ENCODE results near the gene PTPRM. TPM values are rescaled to one million over a fixed set of nuclear protein-coding genes. Genes with fewer than 3 reads are reported as not detected.
"Not testable (repeated sequence)": the region's sequence is repeated elsewhere in the genome, so short reads cannot be mapped to it uniquely, and the experiment has no call there.

PTPRM gene
- total RNA-seq, 2 donors from 2014 or later, result 80.1 to 106 TPM

DNA sequence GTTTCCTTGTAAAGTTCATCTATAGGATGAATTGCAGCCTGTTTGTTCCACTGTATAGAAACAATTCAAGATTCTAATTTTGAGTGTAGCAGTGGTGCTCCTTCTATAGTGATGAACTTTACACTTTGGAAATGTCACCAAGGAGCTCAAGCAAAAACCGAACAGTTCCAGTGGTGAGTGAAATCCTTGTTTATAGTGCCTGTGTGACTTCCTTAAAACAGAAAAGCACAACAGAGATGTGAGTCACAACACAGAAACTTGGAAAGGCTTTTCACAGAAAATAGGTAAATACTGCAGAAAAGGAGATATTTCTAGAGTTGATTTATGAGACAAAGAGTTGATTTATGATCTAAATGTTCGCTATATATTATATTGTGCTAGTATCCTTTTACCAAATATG, 482.0 kb downstream of the PTPRM start:
- TF ChIP-seq, protein P1, sequence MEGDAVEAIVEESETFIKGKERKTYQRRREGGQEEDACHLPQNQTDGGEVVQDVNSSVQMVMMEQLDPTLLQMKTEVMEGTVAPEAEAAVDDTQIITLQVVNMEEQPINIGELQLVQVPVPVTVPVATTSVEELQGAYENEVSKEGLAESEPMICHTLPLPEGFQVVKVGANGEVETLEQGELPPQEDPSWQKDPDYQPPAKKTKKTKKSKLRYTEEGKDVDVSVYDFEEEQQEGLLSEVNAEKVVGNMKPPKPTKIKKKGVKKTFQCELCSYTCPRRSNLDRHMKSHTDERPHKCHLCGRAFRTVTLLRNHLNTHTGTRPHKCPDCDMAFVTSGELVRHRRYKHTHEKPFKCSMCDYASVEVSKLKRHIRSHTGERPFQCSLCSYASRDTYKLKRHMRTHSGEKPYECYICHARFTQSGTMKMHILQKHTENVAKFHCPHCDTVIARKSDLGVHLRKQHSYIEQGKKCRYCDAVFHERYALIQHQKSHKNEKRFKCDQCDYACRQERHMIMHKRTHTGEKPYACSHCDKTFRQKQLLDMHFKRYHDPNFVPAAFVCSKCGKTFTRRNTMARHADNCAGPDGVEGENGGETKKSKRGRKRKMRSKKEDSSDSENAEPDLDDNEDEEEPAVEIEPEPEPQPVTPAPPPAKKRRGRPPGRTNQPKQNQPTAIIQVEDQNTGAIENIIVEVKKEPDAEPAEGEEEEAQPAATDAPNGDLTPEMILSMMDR (IDR thresholded peaks at IDR 0.05), result no peak
- H3K4me3 ChIP-seq, result no peak overlapping the region
- DNase-seq (ENCODE audit: low spot score), result no peak
- H3K9me3 ChIP-seq, result no peaks in the 10 kb centered on the region
- peaks cover 0 to 19% of the 10 kb centered on the region in 2 donors for H3K4me1 ChIP-seq
- H3K27ac ChIP-seq, result no peak overlapping the region
- no peaks in the 10 kb centered on the region for H3K27me3 ChIP-seq
- H3K36me3 ChIP-seq, result no peaks in the 10 kb centered on the region

DNA sequence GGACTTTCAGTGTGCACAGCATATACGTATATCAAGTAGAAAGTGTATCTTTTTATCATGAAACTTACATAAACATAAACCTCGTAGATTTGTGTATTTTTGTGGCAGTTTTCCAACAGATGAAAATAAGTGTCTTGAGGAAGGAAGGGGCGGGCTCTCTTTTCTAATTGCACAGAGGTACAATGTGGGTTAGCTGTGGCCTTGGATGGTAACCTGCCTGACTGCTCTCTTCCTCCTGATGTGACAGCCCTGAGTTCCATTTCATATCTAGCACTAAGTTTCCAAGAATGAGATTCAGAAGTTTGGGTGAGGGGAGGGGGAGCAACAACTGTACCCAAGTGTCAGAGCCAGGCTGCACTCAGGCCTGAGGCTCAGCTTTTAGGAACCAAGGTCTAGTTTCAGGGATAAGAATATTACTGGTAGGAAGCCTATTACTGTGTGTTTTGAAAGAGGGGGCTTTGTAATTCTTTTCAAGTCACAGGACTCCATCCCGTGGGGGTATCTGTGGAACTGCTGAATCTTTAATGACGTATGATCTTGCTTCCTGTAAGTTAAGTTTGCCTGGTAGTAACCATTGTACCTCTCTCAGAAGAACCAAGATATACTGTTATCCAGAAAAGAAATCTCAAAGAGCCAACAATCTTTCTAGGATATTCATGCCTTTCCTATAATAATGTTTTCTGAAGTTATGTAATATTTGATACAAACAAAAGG, 483.7 kb downstream of the PTPRM start:
- DNase-seq (ENCODE audit: low spot score), result no peak

DNA sequence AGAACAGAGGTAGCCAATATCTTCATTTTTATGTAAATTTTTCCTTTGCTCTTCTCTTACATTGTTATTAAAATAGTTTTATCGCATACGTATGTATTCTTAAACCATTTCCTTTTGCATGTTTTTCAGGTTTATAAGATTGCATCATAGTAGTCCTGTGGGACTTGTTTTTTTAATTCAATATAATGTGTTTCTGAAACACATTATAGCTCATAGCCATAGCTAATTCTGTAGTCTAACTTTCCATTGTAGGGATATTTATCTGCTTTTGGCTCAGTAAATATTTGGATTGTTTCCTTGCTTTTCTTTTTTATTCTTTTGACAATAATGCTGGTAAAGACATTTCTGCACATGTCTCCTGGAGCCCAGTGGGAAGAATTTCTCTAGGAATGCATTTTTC, 484.3 kb downstream of the PTPRM start:
- Histone ChIP-seq H3K27ac (no peak overlapping the region), H3K36me3 (no peaks in the 10 kb centered on the region), H3K4me3 (no peak overlapping the region), H3K9me3 (no peaks in the 10 kb centered on the region), H3K4me1 (peaks cover 0 to 19% of the 10 kb centered on the region in 2 donors), H3K27me3 (no peaks in the 10 kb centered on the region)
- no peak for DNase-seq (ENCODE audit: low spot score)
- TF ChIP-seq, protein P1 (IDR thresholded peaks at IDR 0.05), result no peak

More for the DNA sequence above, 483.7 kb downstream of the PTPRM start:
- peaks cover 0 to 19% of the 10 kb centered on the region in 2 donors for H3K4me1 ChIP-seq
- TF ChIP-seq, protein P1 (IDR thresholded peaks at IDR 0.05), result no peak
- no peaks in the 10 kb centered on the region for H3K9me3 ChIP-seq
- no peak overlapping the region for H3K27ac ChIP-seq
- no peak overlapping the region for H3K4me3 ChIP-seq
- H3K27me3 ChIP-seq, result no peaks in the 10 kb centered on the region
- no peaks in the 10 kb centered on the region for H3K36me3 ChIP-seq

DNA sequence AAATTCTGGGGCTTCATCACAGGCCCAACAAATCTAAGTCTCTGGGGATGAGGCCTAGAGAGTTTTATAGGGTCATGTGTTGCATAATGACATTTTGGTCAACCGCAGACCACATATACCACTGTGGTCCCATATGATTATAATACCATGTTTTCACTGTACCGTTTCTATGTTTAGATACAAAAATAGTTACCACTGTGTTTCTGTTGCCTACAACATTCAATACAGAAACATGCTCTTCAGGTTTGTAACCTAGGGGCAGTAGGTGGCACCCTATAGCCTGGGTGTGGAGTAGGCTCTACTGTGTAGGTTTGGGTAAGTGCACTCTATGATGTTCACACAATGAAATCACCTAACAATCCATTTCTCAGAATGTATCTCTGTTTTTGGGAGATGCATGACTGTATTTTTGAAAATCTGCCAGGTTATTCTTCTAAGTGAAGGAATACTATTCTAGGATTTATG, 485.2 kb downstream of the PTPRM start:
- TF ChIP-seq, protein P1 (IDR thresholded peaks at IDR 0.05), result no peak
- Histone ChIP-seq H3K36me3 (no peaks in the 10 kb centered on the region), H3K4me1 (peaks cover 0 to 19% of the 10 kb centered on the region in 2 donors), H3K9me3 (no peaks in the 10 kb centered on the region), H3K27ac (no peak overlapping the region), H3K27me3 (no peaks in the 10 kb centered on the region), H3K4me3 (no peak overlapping the region)
- no peak for DNase-seq (ENCODE audit: low spot score)

DNA sequence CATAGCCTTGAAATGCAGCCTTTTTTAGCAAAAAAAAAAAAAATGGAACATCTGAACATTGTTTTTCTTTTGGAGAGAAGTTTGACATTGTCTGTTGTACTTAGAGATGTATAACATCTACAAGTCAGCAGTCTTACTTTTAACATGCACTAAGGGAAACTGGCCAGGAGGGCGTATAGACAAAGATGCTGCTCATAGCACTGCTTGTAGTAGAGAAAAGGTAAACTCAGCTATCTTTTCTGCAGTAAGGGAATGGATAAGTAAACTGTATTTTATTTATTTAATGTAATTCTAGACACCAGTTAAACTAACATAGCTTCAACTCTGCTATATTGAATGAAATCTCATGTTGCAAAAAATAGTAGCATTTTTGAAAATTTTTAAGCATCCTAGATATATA, 489.6 kb downstream of the PTPRM start:
- Histone ChIP-seq H3K27ac (no peak overlapping the region), H3K4me1 (peaks cover 0 to 18% of the 10 kb centered on the region in 2 donors), H3K36me3 (no peaks in the 10 kb centered on the region), H3K27me3 (no peaks in the 10 kb centered on the region), H3K9me3 (no peaks in the 10 kb centered on the region), H3K4me3 (no peak overlapping the region)
- no peak for DNase-seq (ENCODE audit: low spot score)
- TF ChIP-seq, protein P1 (IDR thresholded peaks at IDR 0.05), result no peak

DNA sequence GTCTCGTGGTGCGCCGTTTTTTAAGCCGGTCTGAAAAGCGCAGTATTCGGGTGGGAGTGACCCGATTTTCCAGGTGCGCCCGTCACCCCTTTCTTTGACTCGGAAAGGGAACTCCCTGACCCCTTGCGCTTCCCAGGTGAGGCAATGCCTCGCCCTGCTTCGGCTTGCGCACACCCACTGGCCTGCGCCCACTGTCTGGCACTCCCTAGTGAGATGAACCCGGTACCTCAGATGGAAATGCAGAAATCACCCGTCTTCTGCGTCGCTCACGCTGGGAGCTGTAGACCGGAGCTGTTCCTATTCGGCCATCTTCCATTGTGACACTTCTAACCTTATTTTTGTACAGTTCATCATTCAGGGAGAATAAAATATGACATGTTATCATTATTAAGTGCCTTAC, 496.0 kb downstream of the PTPRM start:
- not testable (repeated sequence) for H3K27me3 ChIP-seq; H3K9me3 ChIP-seq; H3K4me3 ChIP-seq; H3K36me3 ChIP-seq; DNase-seq (ENCODE audit: low spot score); H3K4me1 ChIP-seq; H3K27ac ChIP-seq

Measured in right atrium auricular region (tissue), 2 donors.